Endodermal cell (in vitro differentiated cells): ENCODE data around the gene DCST2. TPM values are rescaled to one million over a fixed set of nuclear protein-coding genes. Genes with fewer than 3 reads are reported as not detected.

ENCODE experiments used
- DNase-seq: peaks from one replicate; pipeline ENCODE4 v3.0.0-alpha.2; 2017
- H3K27ac ChIP-seq: 2 replicates; pipeline ENCODE4 v1.5.1; 2013; ENCODE audit warnings: mild to moderate bottlenecking, low read depth, low read length, moderate library complexity
- H3K27me3 ChIP-seq: 2 replicates; pipeline ENCODE4 v1.6.1; 2013; ENCODE audit warnings: mild to moderate bottlenecking, low read length, moderate library complexity; ENCODE audit not compliant: insufficient read depth, control insufficient read depth, poor library complexity, severe bottlenecking
- H3K36me3 ChIP-seq: 2 replicates; pipeline ENCODE4 v1.7.0; 2013; ENCODE audit warnings: mild to moderate bottlenecking, low read length, moderate library complexity; ENCODE audit not compliant: control insufficient read depth, insufficient read depth
- H3K4me1 ChIP-seq: one replicate; pipeline ENCODE4 v1.7.0; 2013; ENCODE audit warnings: low read length; ENCODE audit not compliant: control insufficient read depth, insufficient read depth
- H3K4me3 ChIP-seq: 2 replicates; pipeline ENCODE4 v1.5.1; 2013; ENCODE audit warnings: mild to moderate bottlenecking, low read length, moderate library complexity
- H3K9ac ChIP-seq: 2 replicates; pipeline ENCODE4 v1.6.1; 2013; ENCODE audit warnings: mild to moderate bottlenecking, low read length, moderate library complexity; ENCODE audit not compliant: poor library complexity, severe bottlenecking; ENCODE audit errors: extremely low read depth
- H3K9me3 ChIP-seq: 2 replicates; pipeline ENCODE4 v1.6.1; 2013; ENCODE audit warnings: mild to moderate bottlenecking, low read length, moderate library complexity; ENCODE audit not compliant: control insufficient read depth
- H3K27ac Mint-ChIP-seq: 2 replicates; pipeline ENCODE4 v1.8.0; 2020; ENCODE audit warnings: mixed read lengths
- H3K27me3 Mint-ChIP-seq: 2 replicates; pipeline ENCODE4 v1.8.0; 2021; ENCODE audit warnings: mild to moderate bottlenecking, mixed read lengths; ENCODE audit not compliant: insufficient read depth
- H3K36me3 Mint-ChIP-seq: 2 replicates; pipeline ENCODE4 v1.8.0; 2020; ENCODE audit warnings: low read depth, mixed read lengths
- H3K4me1 Mint-ChIP-seq: 2 replicates; pipeline ENCODE4 v1.8.0; 2020; ENCODE audit warnings: mixed read lengths
- H3K4me3 Mint-ChIP-seq: 2 replicates; pipeline ENCODE4 v1.8.0; 2020; ENCODE audit warnings: mild to moderate bottlenecking, moderate library complexity, mixed read lengths
- H3K9me3 Mint-ChIP-seq: 2 replicates; pipeline ENCODE4 v1.8.0; 2020; ENCODE audit warnings: mild to moderate bottlenecking, mixed read lengths
- CTCF ChIP-seq: fragments of 200-600 bp; sonication (generic); conservative IDR thresholded peaks from 2 replicates; pipeline ENCODE4 v1.5.0; 2021; ENCODE audit warnings: antibody characterized with exemption, mild to moderate bottlenecking
- WGBS, 2 experiments: methylation state at CpG; one replicate each; pipeline versions ENCODE4 v1.1.5 to v1.1.7; 2013; ENCODE audit warnings: missing lambda C conversion rate in 2 of 2, mixed read lengths in 1 of 2; ENCODE audit not compliant: insufficient coverage in 1 of 2, insufficient read length in 1 of 2; 5-methylcytosine and 5-hydroxymethylcytosine counted together
- total RNA-seq, 2 donors: library from RNA; stranded (reverse); fragmentation: NEBNext Ultra II Directional in 1 of 2; extraction: Animal tissue kit (Norgen Biotek cat#: 25700) in 1 of 2; gene quantifications; 2 replicates in 1 of 2; 3 replicates in 1 of 2; pipeline ENCODE4 v1.2.1, GENCODE V29; 2021

The DCST2 gene
- total RNA-seq, 2 donors from 2014 or later, result 0.44 to 2.0 TPM

- Mint-ChIP-seq H3K4me3 (no peak overlapping the region), H3K27me3 (peaks cover 6% of the 10 kb centered on the region)
- no peaks in the 10 kb centered on the region for H3K27me3 ChIP-seq
These were observed 39.0 kb downstream of the DCST2 start for GRCh38 chr1:154994591-154994990.

GRCh38 chr1:154994269-154994587 is 39.4 kb downstream of the DCST2 start:
- no peak for DNase-seq
- Mint-ChIP-seq H3K27me3 (peaks cover 6% of the 10 kb centered on the region), H3K9me3 (no peaks in the 10 kb centered on the region), H3K27ac (peak overlapping the region; percentile 33), H3K4me3 (no peak overlapping the region), H3K36me3 (peaks cover 12% of the 10 kb centered on the region), H3K4me1 (peaks cover 7% of the 10 kb centered on the region)
- WGBS, 2 experiments, result 82 to 92% methylated on average over 1 of the region's 1 CpG
- Histone ChIP-seq H3K9ac (no peak overlapping the region), H3K9me3 (no peaks in the 10 kb centered on the region), H3K27ac (no peak overlapping the region), H3K4me1 (no peaks in the 10 kb centered on the region), H3K4me3 (no peak overlapping the region), H3K27me3 (no peaks in the 10 kb centered on the region), H3K36me3 (peaks cover 13% of the 10 kb centered on the region)
- TF ChIP-seq CTCF, result no peak

More at GRCh38 chr1:154994591-154994990, 39.0 kb downstream of the DCST2 start:
- no peak overlapping the region for H3K27ac ChIP-seq
- no peak for DNase-seq
- no peaks in the 10 kb centered on the region for H3K4me1 ChIP-seq
- H3K27ac Mint-ChIP-seq, result peak overlapping the region; percentile 33
- H3K9ac ChIP-seq, result no peak overlapping the region
- 91 to 97% methylated on average over 1 to 3 of the region's 3 CpGs for whole genome bisulfite sequencing, 2 experiments
- peaks cover 10% of the 10 kb centered on the region for H3K36me3 ChIP-seq
- H3K9me3 ChIP-seq, result no peaks in the 10 kb centered on the region
- TF ChIP-seq CTCF, result no peak
- H3K36me3 Mint-ChIP-seq, result peaks cover 10% of the 10 kb centered on the region
- H3K4me1 Mint-ChIP-seq, result peaks cover 7% of the 10 kb centered on the region
- H3K4me3 ChIP-seq, result no peak overlapping the region
- no peaks in the 10 kb centered on the region for H3K9me3 Mint-ChIP-seq

- Histone ChIP-seq H3K9me3 (no peaks in the 10 kb centered on the region), H3K9ac (no peak within 1 kb of the TSS), H3K27me3 (no peaks in the 10 kb centered on the region), H3K4me3 (no peak within 1 kb of the TSS), H3K36me3 (peaks cover 18% of the 10 kb centered on the region), H3K4me1 (no peaks in the 10 kb centered on the region), H3K27ac (peak within 1 kb of the TSS; percentile 18)
- no peak for DNase-seq
- 90 to 100% methylated on average over 5 to 8 of the region's 8 CpGs for WGBS, 2 experiments
- Mint-ChIP-seq H3K4me3 (no peak within 1 kb of the TSS), H3K27ac (peak within 1 kb of the TSS; percentile 33), H3K27me3 (peaks cover 3% of the 10 kb centered on the region), H3K4me1 (peaks cover 5% of the 10 kb centered on the region), H3K9me3 (no peaks in the 10 kb centered on the region), H3K36me3 (peaks cover 16% of the 10 kb centered on the region)
- TF ChIP-seq CTCF, result no peak
These were observed 39.9 kb downstream of the DCST2 start, which contains the start of gene LENEP for GRCh38 chr1:154993572-154994268. Gene LENEP (plus strand): TSS chr1:154993586. CDS start chr1:154993608, 22 bp downstream.
